Liver (tissue), 9 donors: Measurements from ENCODE around the gene NR2F2. TPM values are rescaled to one million over a fixed set of nuclear protein-coding genes. Genes with fewer than 3 reads are reported as not detected.

Experiments used
- DNase-seq: peaks from one replicate; pipeline ENCODE4 v3.0.0-alpha.2; 2017; ENCODE audit warnings: low spot score
- H3K27ac ChIP-seq, 2 donors: one replicate each; pipeline ENCODE4 v1.7.0; 2013; ENCODE audit warnings: inconsistent platforms in 2 of 2, low read length in 2 of 2, control low read depth in 1 of 2, low read depth in 1 of 2, mild to moderate bottlenecking in 1 of 2
- H3K27me3 ChIP-seq, 4 donors: one replicate each; pipeline versions ENCODE4 v1.6.1 to v1.7.0; 2013; ENCODE audit warnings: low read length in 3 of 4, inconsistent platforms in 1 of 4, mild to moderate bottlenecking in 1 of 4, moderate library complexity in 1 of 4; ENCODE audit not compliant: control insufficient read depth in 4 of 4, insufficient read depth in 4 of 4
- H3K36me3 ChIP-seq, 4 donors: one replicate each; pipeline versions ENCODE4 v1.6.1 to v1.7.0; 2013; ENCODE audit warnings: low read length in 3 of 4, mild to moderate bottlenecking in 3 of 4, low read depth in 1 of 4, moderate library complexity in 1 of 4; ENCODE audit not compliant: control insufficient read depth in 4 of 4, insufficient read depth in 3 of 4
- H3K4me1 ChIP-seq, 4 donors: one replicate each; pipeline versions ENCODE4 v1.6.1 to v1.7.0; 2013; ENCODE audit warnings: low read length in 3 of 4, mild to moderate bottlenecking in 3 of 4, moderate library complexity in 1 of 4; ENCODE audit not compliant: control insufficient read depth in 4 of 4, insufficient read depth in 4 of 4
- H3K4me3 ChIP-seq, 3 donors: one replicate each; pipeline versions ENCODE4 v1.6.1 to v1.7.0; 2013; ENCODE audit warnings: low read length in 3 of 3, control low read depth in 1 of 3, low read depth in 1 of 3, mild to moderate bottlenecking in 1 of 3
- H3K9ac ChIP-seq, 2 donors: one replicate each; pipeline ENCODE4 v1.7.0; 2013; ENCODE audit warnings: low read length in 2 of 2, mild to moderate bottlenecking in 2 of 2, moderate library complexity in 2 of 2, control low read depth in 1 of 2, low read depth in 1 of 2
- H3K9me3 ChIP-seq, 4 donors: one replicate each; pipeline versions ENCODE4 v1.6.1 to v1.7.0; 2013; ENCODE audit warnings: low read length in 3 of 4; ENCODE audit not compliant: control insufficient read depth in 4 of 4
- CTCF ChIP-seq: fragments of 150-350 bp; IDR thresholded peaks from 2 replicates; pipeline ENCODE4 v1.5.1; 2017; ENCODE audit warnings: improper control_type of control experiment, low read depth, low read length; ENCODE audit not compliant: missing input control
- EGR1 ChIP-seq, 2 donors: IDR thresholded peaks; 2 replicates each; pipeline ENCODE4 v1.6.1; 2016 to 2018; ENCODE audit warnings: antibody characterized with exemption in 2 of 2, low read depth in 2 of 2
- FOXA1 ChIP-seq: IDR thresholded peaks from 2 replicates; pipeline ENCODE4 v1.6.1; 2016; ENCODE audit warnings: antibody characterized with exemption
- FOXA2 ChIP-seq: IDR thresholded peaks from 2 replicates; pipeline ENCODE4 v1.6.1; 2016; ENCODE audit warnings: antibody characterized with exemption
- GABPA ChIP-seq, 2 donors: IDR thresholded peaks in 1 of 2; conservative IDR thresholded peaks in 1 of 2; 2 replicates each; pipeline ENCODE4 v1.6.1; 2016; ENCODE audit warnings: antibody characterized with exemption in 2 of 2, mild to moderate bottlenecking in 1 of 2, moderate library complexity in 1 of 2
- HNF4A ChIP-seq, 2 donors: conservative IDR thresholded peaks; 2 replicates each; pipeline ENCODE4 v1.6.1; 2016; ENCODE audit warnings: antibody characterized with exemption in 2 of 2, mild to moderate bottlenecking in 2 of 2
- HNF4G ChIP-seq: IDR thresholded peaks from 2 replicates; pipeline ENCODE4 v1.6.1; 2016; ENCODE audit warnings: antibody characterized with exemption
- JUND ChIP-seq, 2 donors: IDR thresholded peaks; 2 replicates each; pipeline ENCODE4 v1.6.1; 2016; ENCODE audit warnings: antibody characterized with exemption in 2 of 2
- RAD21 ChIP-seq, 2 donors: IDR thresholded peaks; 2 replicates each; pipeline ENCODE4 v1.6.1; 2016; ENCODE audit warnings: antibody characterized with exemption in 2 of 2, mild to moderate bottlenecking in 2 of 2
- RXRA ChIP-seq, 2 donors: IDR thresholded peaks; 2 replicates each; pipeline ENCODE4 v1.6.1; 2017 to 2018; ENCODE audit warnings: antibody characterized with exemption in 2 of 2, mild to moderate bottlenecking in 1 of 2
- SP1 ChIP-seq: IDR thresholded peaks from 2 replicates; pipeline ENCODE4 v1.6.1; 2018; ENCODE audit warnings: antibody characterized with exemption, mild to moderate bottlenecking
- TAF1 ChIP-seq: conservative IDR thresholded peaks from 2 replicates; pipeline ENCODE4 v1.6.1; 2016; ENCODE audit warnings: antibody characterized with exemption, mild to moderate bottlenecking
- YY1 ChIP-seq: IDR thresholded peaks from 2 replicates; pipeline ENCODE4 v1.6.1; 2016; ENCODE audit warnings: antibody characterized with exemption, mild to moderate bottlenecking
- WGBS: extraction: QIAGEN DNeasy Blood & Tissue Kit; methylation state at CpG from one replicate; pipeline ENCODE4 v1.1.7; 2013; 5-methylcytosine and 5-hydroxymethylcytosine counted together
- polyA plus RNA-seq, 2 donors: library from polyadenylated mRNA; stranded (reverse) in 1 of 2; unstranded in 1 of 2; fragments of 200-250 nt in 1 of 2; fragments of >200 nt in 1 of 2; fragmentation: Nextera tagmentation in 1 of 2; extraction: Ambion mirVana in 1 of 2; gene quantifications; one replicate each; pipeline versions ENCODE4 v1.2.1 to v1.2.3, GENCODE V29; 2013 to 2015
- total RNA-seq, 2 donors: library from RNA; depleted of rRNA; stranded (reverse); fragments of >200 nt; gene quantifications; one replicate each; pipeline ENCODE4 v1.2.3, GENCODE V29; 2014
- TF ChIP-seq, protein P1 (sequence below): IDR thresholded peaks from 2 replicates; pipeline ENCODE4 v1.6.1; 2016; ENCODE audit warnings: antibody characterized with exemption
- TF ChIP-seq, protein P2 (sequence below): IDR thresholded peaks from 2 replicates; pipeline ENCODE4 v1.6.1; 2016; ENCODE audit warnings: antibody characterized with exemption, mild to moderate bottlenecking
- TF ChIP-seq, protein P3 (sequence below): IDR thresholded peaks from 2 replicates; pipeline ENCODE4 v1.6.1; 2016; ENCODE audit warnings: antibody characterized with exemption
- TF ChIP-seq, protein P4 (sequence below): IDR thresholded peaks from 2 replicates; pipeline ENCODE4 v1.6.1; 2016; ENCODE audit warnings: antibody characterized with exemption
- donor health status: healthy.
- donor health status: healthy.
- donor health status: healthy.
- donor health status: healthy.
- donor health status: healthy.

NR2F2 gene
- total and polyA plus RNA-seq, 4 donors: 5.9 to 22.4 (median 9.2) TPM

DNA sequence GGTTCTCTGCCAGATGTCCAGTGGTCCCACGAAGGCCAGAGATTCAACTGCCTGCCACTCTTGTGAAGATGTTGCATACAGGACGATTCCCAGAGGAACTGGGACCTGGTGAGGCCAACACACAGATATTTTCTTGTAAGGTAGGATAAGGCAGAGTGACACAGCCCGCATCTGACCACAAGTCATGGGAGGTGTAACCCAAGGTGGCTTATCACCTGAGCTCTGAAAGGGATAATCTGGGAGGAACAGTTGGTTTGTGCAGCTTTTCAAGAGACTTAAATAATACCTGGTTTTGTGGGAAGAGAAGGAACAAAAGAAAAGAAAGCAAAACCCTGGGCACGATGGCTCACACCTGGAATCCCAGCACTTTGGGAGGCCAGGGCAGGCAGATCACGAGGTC is 39.8 kb upstream of the NR2F2 start:
- Histone ChIP-seq H3K27me3 (no peaks in the 10 kb centered on the region), H3K36me3 (no peaks in the 10 kb centered on the region), H3K9me3 (no peaks in the 10 kb centered on the region), H3K9ac (no peak overlapping the region), H3K4me3 (no peak overlapping the region), H3K27ac (no peak overlapping the region), H3K4me1 (no peaks in the 10 kb centered on the region)
- no peak for TF ChIP-seq HNF4A (conservative IDR thresholded peaks at IDR 0.05)
- no peak for TF ChIP-seq YY1
- no peak for TF ChIP-seq JUND (IDR thresholded peaks at IDR 0.05)
- TF ChIP-seq EGR1 (IDR thresholded peaks at IDR 0.05; ENCODE audit: low read depth in 2 of 2): no peak
- no peak for TF ChIP-seq GABPA (IDR thresholded peaks at IDR 0.05 in 1 of 2, conservative IDR thresholded peaks at IDR 0.05 in 1 of 2)
- TF ChIP-seq RXRA (IDR thresholded peaks at IDR 0.05): no peak
- TF ChIP-seq, protein P1, sequence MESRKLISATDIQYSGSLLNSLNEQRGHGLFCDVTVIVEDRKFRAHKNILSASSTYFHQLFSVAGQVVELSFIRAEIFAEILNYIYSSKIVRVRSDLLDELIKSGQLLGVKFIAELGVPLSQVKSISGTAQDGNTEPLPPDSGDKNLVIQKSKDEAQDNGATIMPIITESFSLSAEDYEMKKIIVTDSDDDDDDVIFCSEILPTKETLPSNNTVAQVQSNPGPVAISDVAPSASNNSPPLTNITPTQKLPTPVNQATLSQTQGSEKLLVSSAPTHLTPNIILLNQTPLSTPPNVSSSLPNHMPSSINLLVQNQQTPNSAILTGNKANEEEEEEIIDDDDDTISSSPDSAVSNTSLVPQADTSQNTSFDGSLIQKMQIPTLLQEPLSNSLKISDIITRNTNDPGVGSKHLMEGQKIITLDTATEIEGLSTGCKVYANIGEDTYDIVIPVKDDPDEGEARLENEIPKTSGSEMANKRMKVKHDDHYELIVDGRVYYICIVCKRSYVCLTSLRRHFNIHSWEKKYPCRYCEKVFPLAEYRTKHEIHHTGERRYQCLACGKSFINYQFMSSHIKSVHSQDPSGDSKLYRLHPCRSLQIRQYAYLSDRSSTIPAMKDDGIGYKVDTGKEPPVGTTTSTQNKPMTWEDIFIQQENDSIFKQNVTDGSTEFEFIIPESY: no peak
- no peak for DNase-seq
- WGBS: 86% methylated on average over 5 of the region's 5 CpGs

GRCh38 chr15:96292635-96293034 is 37.9 kb upstream of the NR2F2 start:
- H3K4me1 ChIP-seq: no peaks in the 10 kb centered on the region
- no peak overlapping the region for H3K9ac ChIP-seq
- TF ChIP-seq, protein P2, sequence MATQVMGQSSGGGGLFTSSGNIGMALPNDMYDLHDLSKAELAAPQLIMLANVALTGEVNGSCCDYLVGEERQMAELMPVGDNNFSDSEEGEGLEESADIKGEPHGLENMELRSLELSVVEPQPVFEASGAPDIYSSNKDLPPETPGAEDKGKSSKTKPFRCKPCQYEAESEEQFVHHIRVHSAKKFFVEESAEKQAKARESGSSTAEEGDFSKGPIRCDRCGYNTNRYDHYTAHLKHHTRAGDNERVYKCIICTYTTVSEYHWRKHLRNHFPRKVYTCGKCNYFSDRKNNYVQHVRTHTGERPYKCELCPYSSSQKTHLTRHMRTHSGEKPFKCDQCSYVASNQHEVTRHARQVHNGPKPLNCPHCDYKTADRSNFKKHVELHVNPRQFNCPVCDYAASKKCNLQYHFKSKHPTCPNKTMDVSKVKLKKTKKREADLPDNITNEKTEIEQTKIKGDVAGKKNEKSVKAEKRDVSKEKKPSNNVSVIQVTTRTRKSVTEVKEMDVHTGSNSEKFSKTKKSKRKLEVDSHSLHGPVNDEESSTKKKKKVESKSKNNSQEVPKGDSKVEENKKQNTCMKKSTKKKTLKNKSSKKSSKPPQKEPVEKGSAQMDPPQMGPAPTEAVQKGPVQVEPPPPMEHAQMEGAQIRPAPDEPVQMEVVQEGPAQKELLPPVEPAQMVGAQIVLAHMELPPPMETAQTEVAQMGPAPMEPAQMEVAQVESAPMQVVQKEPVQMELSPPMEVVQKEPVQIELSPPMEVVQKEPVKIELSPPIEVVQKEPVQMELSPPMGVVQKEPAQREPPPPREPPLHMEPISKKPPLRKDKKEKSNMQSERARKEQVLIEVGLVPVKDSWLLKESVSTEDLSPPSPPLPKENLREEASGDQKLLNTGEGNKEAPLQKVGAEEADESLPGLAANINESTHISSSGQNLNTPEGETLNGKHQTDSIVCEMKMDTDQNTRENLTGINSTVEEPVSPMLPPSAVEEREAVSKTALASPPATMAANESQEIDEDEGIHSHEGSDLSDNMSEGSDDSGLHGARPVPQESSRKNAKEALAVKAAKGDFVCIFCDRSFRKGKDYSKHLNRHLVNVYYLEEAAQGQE: no peak
- TF ChIP-seq FOXA1 (no peak), RAD21 (IDR thresholded peaks at IDR 0.05) (no peak), TAF1 (no peak), CTCF (no peak), RXRA (IDR thresholded peaks at IDR 0.05) (no peak), GABPA (IDR thresholded peaks at IDR 0.05 in 1 of 2, conservative IDR thresholded peaks at IDR 0.05 in 1 of 2) (no peak), SP1 (no peak), JUND (IDR thresholded peaks at IDR 0.05) (no peak), FOXA2 (no peak), HNF4G (no peak), EGR1 (IDR thresholded peaks at IDR 0.05; ENCODE audit: low read depth in 2 of 2) (no peak), YY1 (no peak), HNF4A (conservative IDR thresholded peaks at IDR 0.05) (no peak)
- TF ChIP-seq, protein P3, sequence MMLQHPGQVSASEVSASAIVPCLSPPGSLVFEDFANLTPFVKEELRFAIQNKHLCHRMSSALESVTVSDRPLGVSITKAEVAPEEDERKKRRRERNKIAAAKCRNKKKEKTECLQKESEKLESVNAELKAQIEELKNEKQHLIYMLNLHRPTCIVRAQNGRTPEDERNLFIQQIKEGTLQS: no peak
- TF ChIP-seq, protein P4, sequence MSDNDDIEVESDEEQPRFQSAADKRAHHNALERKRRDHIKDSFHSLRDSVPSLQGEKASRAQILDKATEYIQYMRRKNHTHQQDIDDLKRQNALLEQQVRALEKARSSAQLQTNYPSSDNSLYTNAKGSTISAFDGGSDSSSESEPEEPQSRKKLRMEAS: no peak
- H3K27me3 ChIP-seq: no peaks in the 10 kb centered on the region
- no peaks in the 10 kb centered on the region for H3K36me3 ChIP-seq
- no peak overlapping the region for H3K4me3 ChIP-seq
- WGBS: 84% methylated on average over 2 of the region's 2 CpGs
- no peaks in the 10 kb centered on the region for H3K9me3 ChIP-seq
- H3K27ac ChIP-seq: no peak overlapping the region
- DNase-seq: no peak
